ENCODE measurements around the gene CCDC57. TPM values are rescaled to one million over a fixed set of nuclear protein-coding genes. Genes with fewer than 3 reads are reported as not detected.

Gene CCDC57
- total and polyA plus RNA-seq, 9 of the 15 experiments (the other 6 are each of a cell fraction or from before 2014, with no cell fraction given) = 0.83 to 36.2 (median 13.6) TPM

DNA sequence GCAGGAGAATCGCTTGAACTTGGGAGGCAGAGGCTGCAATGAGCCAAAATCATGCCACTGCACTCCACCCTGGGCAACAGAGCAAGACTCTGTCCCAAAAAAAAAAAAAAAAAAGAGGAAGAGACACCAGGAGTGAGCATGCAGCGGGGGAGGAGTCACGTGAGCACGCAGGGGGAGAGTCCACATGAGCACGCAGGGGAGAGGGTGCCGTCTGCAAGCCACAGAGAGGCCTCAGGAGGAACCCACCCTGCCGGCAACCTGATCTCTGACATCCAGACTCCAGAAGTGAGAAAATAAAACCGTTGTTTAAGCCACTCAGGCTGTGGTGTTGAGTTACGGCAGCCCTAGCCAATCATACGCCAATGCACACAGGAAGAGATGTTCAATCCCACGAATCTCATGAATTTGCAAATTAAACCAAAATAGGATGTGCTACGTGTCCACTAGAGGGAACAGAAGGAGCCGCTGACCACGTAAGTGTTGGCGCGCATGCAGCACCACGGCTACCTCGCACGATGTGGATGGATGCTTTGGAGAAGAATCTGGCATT lies 42.2 kb downstream of the CCDC57 start (continued):
- TF ChIP-seq KLF13 (tag; IDR thresholded peaks at IDR 0.05; ENCODE audit: borderline replicate concordance, low read depth) (no peak), NFRKB (IDR thresholded peaks at IDR 0.05; ENCODE audit: low read depth) (no peak), TOE1 (IDR thresholded peaks at IDR 0.05; ENCODE audit: borderline replicate concordance) (peak; percentile 94), TOE1 (CRISPR knock-in tag; IDR thresholded peaks at IDR 0.05; ENCODE audit: borderline replicate concordance, low read depth) (no peak), FOSL1 (tag; conservative IDR thresholded peaks at IDR 0.05) (no peak), RAD51 (IDR thresholded peaks at IDR 0.05; ENCODE audit: borderline replicate concordance, low read depth) (peak; percentile 86), FOXA3 (CRISPR knock-in tag; conservative IDR thresholded peaks at IDR 0.05 in 1 of 2, IDR thresholded peaks at IDR 0.05 in 1 of 2) (0 out of 4 replicates have a peak, but pooled peaks of 1 of the 2 experiments have one; percentile 23), SIN3B (IDR thresholded peaks at IDR 0.05; ENCODE audit: low read depth) (no peak)
- TF ChIP-seq, protein P1, sequence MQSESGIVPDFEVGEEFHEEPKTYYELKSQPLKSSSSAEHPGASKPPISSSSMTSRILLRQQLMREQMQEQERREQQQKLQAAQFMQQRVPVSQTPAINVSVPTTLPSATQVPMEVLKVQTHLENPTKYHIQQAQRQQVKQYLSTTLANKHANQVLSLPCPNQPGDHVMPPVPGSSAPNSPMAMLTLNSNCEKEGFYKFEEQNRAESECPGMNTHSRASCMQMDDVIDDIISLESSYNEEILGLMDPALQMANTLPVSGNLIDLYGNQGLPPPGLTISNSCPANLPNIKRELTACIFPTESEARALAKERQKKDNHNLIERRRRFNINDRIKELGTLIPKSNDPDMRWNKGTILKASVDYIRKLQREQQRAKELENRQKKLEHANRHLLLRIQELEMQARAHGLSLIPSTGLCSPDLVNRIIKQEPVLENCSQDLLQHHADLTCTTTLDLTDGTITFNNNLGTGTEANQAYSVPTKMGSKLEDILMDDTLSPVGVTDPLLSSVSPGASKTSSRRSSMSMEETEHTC (IDR thresholded peaks at IDR 0.05) = peak; percentile 60; the same call in 1 of the 2 replicates
- TF ChIP-seq, protein P2, sequence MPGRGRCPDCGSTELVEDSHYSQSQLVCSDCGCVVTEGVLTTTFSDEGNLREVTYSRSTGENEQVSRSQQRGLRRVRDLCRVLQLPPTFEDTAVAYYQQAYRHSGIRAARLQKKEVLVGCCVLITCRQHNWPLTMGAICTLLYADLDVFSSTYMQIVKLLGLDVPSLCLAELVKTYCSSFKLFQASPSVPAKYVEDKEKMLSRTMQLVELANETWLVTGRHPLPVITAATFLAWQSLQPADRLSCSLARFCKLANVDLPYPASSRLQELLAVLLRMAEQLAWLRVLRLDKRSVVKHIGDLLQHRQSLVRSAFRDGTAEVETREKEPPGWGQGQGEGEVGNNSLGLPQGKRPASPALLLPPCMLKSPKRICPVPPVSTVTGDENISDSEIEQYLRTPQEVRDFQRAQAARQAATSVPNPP (IDR thresholded peaks at IDR 0.05; ENCODE audit: borderline replicate concordance, insufficient read depth, insufficient read length) = no peak
- TF ChIP-seq, protein P3, sequence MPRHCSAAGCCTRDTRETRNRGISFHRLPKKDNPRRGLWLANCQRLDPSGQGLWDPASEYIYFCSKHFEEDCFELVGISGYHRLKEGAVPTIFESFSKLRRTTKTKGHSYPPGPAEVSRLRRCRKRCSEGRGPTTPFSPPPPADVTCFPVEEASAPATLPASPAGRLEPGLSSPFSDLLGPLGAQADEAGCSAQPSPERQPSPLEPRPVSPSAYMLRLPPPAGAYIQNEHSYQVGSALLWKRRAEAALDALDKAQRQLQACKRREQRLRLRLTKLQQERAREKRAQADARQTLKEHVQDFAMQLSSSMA (CRISPR knock-in tag; IDR thresholded peaks at IDR 0.05) = no peak
- TF ChIP-seq, protein P4, sequence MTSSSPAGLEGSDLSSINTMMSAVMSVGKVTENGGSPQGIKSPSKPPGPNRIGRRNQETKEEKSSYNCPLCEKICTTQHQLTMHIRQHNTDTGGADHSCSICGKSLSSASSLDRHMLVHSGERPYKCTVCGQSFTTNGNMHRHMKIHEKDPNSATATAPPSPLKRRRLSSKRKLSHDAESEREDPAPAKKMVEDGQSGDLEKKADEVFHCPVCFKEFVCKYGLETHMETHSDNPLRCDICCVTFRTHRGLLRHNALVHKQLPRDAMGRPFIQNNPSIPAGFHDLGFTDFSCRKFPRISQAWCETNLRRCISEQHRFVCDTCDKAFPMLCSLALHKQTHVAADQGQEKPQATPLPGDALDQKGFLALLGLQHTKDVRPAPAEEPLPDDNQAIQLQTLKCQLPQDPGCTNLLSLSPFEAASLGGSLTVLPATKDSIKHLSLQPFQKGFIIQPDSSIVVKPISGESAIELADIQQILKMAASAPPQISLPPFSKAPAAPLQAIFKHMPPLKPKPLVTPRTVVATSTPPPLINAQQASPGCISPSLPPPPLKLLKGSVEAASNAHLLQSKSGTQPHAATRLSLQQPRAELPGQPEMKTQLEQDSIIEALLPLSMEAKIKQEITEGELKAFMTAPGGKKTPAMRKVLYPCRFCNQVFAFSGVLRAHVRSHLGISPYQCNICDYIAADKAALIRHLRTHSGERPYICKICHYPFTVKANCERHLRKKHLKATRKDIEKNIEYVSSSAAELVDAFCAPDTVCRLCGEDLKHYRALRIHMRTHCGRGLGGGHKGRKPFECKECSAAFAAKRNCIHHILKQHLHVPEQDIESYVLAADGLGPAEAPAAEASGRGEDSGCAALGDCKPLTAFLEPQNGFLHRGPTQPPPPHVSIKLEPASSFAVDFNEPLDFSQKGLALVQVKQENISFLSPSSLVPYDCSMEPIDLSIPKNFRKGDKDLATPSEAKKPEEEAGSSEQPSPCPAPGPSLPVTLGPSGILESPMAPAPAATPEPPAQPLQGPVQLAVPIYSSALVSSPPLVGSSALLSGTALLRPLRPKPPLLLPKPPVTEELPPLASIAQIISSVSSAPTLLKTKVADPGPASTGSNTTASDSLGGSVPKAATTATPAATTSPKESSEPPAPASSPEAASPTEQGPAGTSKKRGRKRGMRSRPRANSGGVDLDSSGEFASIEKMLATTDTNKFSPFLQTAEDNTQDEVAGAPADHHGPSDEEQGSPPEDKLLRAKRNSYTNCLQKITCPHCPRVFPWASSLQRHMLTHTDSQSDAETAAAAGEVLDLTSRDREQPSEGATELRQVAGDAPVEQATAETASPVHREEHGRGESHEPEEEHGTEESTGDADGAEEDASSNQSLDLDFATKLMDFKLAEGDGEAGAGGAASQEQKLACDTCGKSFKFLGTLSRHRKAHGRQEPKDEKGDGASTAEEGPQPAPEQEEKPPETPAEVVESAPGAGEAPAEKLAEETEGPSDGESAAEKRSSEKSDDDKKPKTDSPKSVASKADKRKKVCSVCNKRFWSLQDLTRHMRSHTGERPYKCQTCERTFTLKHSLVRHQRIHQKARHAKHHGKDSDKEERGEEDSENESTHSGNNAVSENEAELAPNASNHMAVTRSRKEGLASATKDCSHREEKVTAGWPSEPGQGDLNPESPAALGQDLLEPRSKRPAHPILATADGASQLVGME (CRISPR knock-in tag; IDR thresholded peaks at IDR 0.05) = no peak
- TF ChIP-seq, protein P5, sequence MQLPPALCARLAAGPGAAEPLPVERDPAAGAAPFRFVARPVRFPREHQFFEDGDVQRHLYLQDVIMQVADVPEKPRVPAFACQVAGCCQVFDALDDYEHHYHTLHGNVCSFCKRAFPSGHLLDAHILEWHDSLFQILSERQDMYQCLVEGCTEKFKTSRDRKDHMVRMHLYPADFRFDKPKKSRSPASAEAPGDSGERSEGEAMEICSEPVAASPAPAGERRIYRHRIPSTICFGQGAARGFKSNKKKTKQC (CRISPR knock-in tag; IDR thresholded peaks at IDR 0.05) = 0 out of 2 replicates have a peak, but pooled peaks have one; percentile 24
